DOHH2 (cell line): Measurements from ENCODE around the gene CTRB1.

Source experiments
- H3F3A ChIP-seq: fragments of 200-600 bp; sonication (generic), shearing (Covaris generic); 2 replicates; pipeline ENCODE4 v1.6.0; 2016; ENCODE audit warnings: antibody characterized with exemption, mild to moderate bottlenecking; ENCODE audit not compliant: control insufficient read depth, insufficient read depth
- H3K27ac ChIP-seq: fragments of 200-600 bp; sonication (generic); 2 replicates; pipeline ENCODE4 v1.5.1; 2014; ENCODE audit warnings: low read depth, mild to moderate bottlenecking, low read length, moderate library complexity
- H3K27me3 ChIP-seq: fragments of 200-600 bp; sonication (generic); 2 replicates; pipeline ENCODE4 v1.6.1; 2014; ENCODE audit warnings: mild to moderate bottlenecking, low read length, mixed read lengths; ENCODE audit not compliant: control insufficient read depth
- H3K36me3 ChIP-seq: fragments of 200-600 bp; sonication (generic); 2 replicates; pipeline ENCODE4 v1.6.1; 2014; ENCODE audit warnings: mild to moderate bottlenecking, low read length, moderate library complexity, mixed read lengths; ENCODE audit not compliant: control insufficient read depth
- H3K4me1 ChIP-seq: fragments of 200-600 bp; sonication (generic); 2 replicates; pipeline ENCODE4 v1.6.1; 2014; ENCODE audit warnings: mild to moderate bottlenecking, low read length, mixed read lengths; ENCODE audit not compliant: control insufficient read depth
- H3K4me2 ChIP-seq: fragments of 200-600 bp; sonication (generic); 2 replicates; pipeline ENCODE4 v1.6.0; 2014; ENCODE audit warnings: mild to moderate bottlenecking, low read length, moderate library complexity
- H3K4me3 ChIP-seq: fragments of 200-600 bp; sonication (generic); 2 replicates; pipeline ENCODE4 v1.5.1; 2014; ENCODE audit warnings: mild to moderate bottlenecking, low read length, mixed read lengths
- H3K79me2 ChIP-seq: fragments of 200-600 bp; sonication (generic); 2 replicates; pipeline ENCODE4 v1.6.1; 2014; ENCODE audit warnings: mild to moderate bottlenecking, low read length, mixed read lengths; ENCODE audit not compliant: control insufficient read depth
- H3K9me2 ChIP-seq: fragments of 200-600 bp; sonication (generic); replicated peaks from 2 replicates; pipeline ENCODE4 v1.6.1; 2014; ENCODE audit warnings: mild to moderate bottlenecking, low read length, mixed read lengths; ENCODE audit not compliant: control insufficient read depth
- H3K9me3 ChIP-seq: fragments of 200-600 bp; sonication (generic); 2 replicates; pipeline ENCODE4 v1.6.1; 2014; ENCODE audit warnings: antibody characterized with exemption, low read length, mixed read lengths; ENCODE audit not compliant: control insufficient read depth, insufficient read depth
- H4K20me1 ChIP-seq: fragments of 200-600 bp; sonication (generic); 2 replicates; pipeline ENCODE4 v1.6.0; 2014; ENCODE audit warnings: low read depth, mild to moderate bottlenecking, antibody characterized with exemption, low read length, moderate library complexity; ENCODE audit not compliant: control insufficient read depth, insufficient read depth
- EZH2phosphoT487 ChIP-seq: fragments of 200-600 bp; sonication (generic); IDR thresholded peaks from 2 replicates; pipeline ENCODE4 v1.6.1; 2017; ENCODE audit warnings: borderline replicate concordance, mild to moderate bottlenecking, antibody characterized with exemption, low read length, moderate library complexity, mixed read lengths
- TF ChIP-seq, protein P1 (sequence below): fragments of 200-600 bp; sonication (generic); IDR thresholded peaks from one replicate; pipeline ENCODE4 v1.5.1; 2014; ENCODE audit warnings: antibody characterized with exemption, mild to moderate bottlenecking, low read depth, low read length; ENCODE audit not compliant: poor library complexity, severe bottlenecking

Gene CTRB1

DNA sequence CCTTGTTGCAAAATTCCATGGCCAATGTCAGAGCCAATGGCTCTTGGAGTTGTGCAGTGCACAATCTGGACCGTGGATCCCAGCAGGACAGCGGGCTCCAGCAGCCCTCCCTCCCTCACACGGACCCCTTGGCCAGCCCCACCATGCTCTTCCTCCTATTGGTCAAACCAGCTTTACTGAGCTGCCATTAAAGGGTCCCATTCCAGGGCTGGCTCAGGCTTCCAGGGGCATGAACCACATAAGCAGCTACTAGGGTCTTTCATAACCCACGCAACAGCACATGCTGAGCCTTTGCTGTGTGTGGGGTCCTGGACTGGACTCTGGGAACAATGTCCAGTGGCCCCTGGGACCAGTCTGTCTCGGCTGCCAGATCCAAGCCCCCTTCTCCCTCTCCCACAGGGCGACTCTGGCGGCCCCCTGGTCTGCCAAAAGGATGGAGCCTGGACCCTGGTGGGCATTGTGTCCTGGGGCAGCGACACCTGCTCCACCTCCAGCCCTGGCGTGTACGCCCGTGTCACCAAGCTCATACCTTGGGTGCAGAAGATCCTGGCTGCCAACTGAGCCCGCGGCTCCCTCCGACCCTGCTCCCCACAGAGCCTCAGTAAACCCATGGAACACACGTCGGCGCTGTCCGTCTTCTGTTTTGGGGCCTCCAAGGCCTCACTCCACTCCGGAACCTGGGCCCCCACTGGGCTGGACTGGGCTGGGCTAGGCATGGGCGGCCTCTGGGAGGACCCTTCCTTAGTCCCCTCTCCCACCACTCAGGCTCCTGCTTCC lies 5.7 kb downstream of the CTRB1 start:
- no peaks in the 10 kb centered on the region for H3K79me2 ChIP-seq
- H3K4me2 ChIP-seq, result no peak overlapping the region
- no peaks in the 10 kb centered on the region for H4K20me1 ChIP-seq
- no peaks in the 10 kb centered on the region for H3K9me2 ChIP-seq
- no peaks in the 10 kb centered on the region for H3K36me3 ChIP-seq
- H3K9me3 ChIP-seq, result no peaks in the 10 kb centered on the region
- no peak overlapping the region for H3K27ac ChIP-seq
- H3K4me3 ChIP-seq, result no peak overlapping the region
- H3K4me1 ChIP-seq, result no peaks in the 10 kb centered on the region
- H3K27me3 ChIP-seq, result no peaks in the 10 kb centered on the region
- H3F3A ChIP-seq, result no peaks in the 10 kb centered on the region
- TF ChIP-seq, protein P1, sequence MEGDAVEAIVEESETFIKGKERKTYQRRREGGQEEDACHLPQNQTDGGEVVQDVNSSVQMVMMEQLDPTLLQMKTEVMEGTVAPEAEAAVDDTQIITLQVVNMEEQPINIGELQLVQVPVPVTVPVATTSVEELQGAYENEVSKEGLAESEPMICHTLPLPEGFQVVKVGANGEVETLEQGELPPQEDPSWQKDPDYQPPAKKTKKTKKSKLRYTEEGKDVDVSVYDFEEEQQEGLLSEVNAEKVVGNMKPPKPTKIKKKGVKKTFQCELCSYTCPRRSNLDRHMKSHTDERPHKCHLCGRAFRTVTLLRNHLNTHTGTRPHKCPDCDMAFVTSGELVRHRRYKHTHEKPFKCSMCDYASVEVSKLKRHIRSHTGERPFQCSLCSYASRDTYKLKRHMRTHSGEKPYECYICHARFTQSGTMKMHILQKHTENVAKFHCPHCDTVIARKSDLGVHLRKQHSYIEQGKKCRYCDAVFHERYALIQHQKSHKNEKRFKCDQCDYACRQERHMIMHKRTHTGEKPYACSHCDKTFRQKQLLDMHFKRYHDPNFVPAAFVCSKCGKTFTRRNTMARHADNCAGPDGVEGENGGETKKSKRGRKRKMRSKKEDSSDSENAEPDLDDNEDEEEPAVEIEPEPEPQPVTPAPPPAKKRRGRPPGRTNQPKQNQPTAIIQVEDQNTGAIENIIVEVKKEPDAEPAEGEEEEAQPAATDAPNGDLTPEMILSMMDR, result no peak
- no peak for TF ChIP-seq EZH2phosphoT487

DNA sequence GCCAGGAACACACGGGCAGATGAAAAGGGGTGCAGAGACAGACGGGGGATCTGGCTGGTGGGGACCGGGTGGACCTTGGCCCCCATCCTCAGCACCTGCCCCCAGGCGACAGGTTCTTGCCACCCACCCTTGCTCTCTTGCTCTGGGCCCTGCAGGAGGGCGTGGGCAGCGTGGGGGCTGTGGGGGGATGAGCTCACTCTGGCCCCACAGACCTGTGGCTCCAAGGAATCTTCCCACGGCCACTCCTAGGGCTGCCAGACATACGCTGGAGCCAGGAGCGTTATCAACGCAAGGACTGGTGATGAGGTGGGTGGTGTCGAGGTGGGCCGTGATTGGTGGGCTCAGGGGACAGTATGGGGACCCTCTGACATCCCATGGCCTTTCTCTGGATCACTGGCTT lies 6.3 kb downstream of the CTRB1 start:
- Histone ChIP-seq H3K9me2 (no peaks in the 10 kb centered on the region), H3K9me3 (no peaks in the 10 kb centered on the region), H3K36me3 (no peaks in the 10 kb centered on the region), H3K4me3 (no peak overlapping the region), H3K4me2 (no peak overlapping the region), H3K4me1 (no peaks in the 10 kb centered on the region), H4K20me1 (no peaks in the 10 kb centered on the region), H3K27ac (no peak overlapping the region), H3K27me3 (no peaks in the 10 kb centered on the region), H3F3A (no peaks in the 10 kb centered on the region), H3K79me2 (no peaks in the 10 kb centered on the region)
- no peak for TF ChIP-seq EZH2phosphoT487
- TF ChIP-seq, protein P1, result no peak

DNA sequence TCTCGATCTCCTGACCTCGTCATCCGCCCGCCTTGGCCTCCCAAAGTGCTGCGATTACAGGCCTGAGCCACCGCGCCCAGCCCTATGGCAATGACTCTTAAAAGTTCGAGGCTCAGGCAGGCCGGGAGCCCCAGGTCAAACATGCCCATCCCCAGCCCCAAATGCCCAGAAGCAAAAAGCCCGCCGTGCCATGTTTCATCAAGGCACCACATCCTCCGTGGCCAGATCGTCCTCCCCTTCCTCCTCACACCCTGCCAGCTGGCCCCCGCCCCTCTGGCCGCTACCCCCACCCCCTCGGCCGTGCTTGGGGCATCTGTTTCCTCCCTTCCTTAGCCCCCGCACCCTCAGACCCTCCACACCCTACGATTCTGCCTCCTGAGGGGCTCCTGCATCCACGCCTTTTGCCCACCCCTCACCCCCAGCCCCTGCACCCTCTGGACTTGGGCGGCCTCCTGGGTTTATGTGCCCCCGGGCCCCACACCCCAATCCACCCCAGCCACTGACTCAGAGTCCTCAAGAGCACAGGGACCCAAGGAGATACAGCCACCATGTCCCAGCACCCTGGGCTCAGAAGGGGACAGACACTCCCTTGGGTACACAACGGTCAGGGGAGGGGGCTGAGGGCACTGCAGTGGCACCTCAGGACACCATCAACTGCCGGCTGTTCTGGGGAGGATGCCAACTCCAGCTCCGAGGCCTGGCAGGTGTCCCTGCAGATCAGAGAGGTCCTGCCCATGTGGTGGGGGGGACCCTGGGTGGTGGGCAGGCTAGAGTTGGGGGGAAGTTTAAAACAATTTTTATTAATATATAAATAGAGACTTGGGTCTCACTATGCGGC lies 7.1 kb downstream of the CTRB1 start:
- Histone ChIP-seq H3K9me2 (no peaks in the 10 kb centered on the region), H3K36me3 (no peaks in the 10 kb centered on the region), H3K79me2 (no peaks in the 10 kb centered on the region), H3K9me3 (no peaks in the 10 kb centered on the region), H3K4me1 (no peaks in the 10 kb centered on the region), H3K4me2 (no peak overlapping the region), H4K20me1 (no peaks in the 10 kb centered on the region), H3F3A (no peaks in the 10 kb centered on the region), H3K27me3 (no peaks in the 10 kb centered on the region), H3K27ac (no peak overlapping the region), H3K4me3 (no peak overlapping the region)
- TF ChIP-seq, protein P1, result no peak
- TF ChIP-seq EZH2phosphoT487, result no peak
